Upper lobe of left lung (tissue), 6 donors: ENCODE measurements around the gene RAI1. TPM values are rescaled to one million over a fixed set of nuclear protein-coding genes. Genes with fewer than 3 reads are reported as not detected.
A peak's percentile ranks its signal among the peaks of the same experiment; 100 is the strongest.

ENCODE experiments used
- ATAC-seq, 2 donors: fragments of 200-7000 bp; cut with Tn5 transposase; one replicate each; pipeline ENCODE4 v1.9.1; 2022; ENCODE audit warnings: mild to moderate bottlenecking in 2 of 2, moderate library complexity in 2 of 2; ENCODE audit not compliant: low FRiP score in 2 of 2
- DNase-seq, 2 donors: peaks; one replicate each; pipeline ENCODE4 v3.0.0-alpha.2; 2019 to 2020
- H3K27ac ChIP-seq, 4 donors: fragments of 200-600 bp; sonication (generic); one replicate each; pipeline ENCODE4 v1.5.1; 2016 to 2019
- H3K27me3 ChIP-seq, 4 donors: fragments of 200-600 bp; sonication (generic); one replicate each; pipeline ENCODE4 v1.5.1; 2017 to 2019
- H3K36me3 ChIP-seq, 4 donors: fragments of 200-600 bp; sonication (generic); one replicate each; pipeline ENCODE4 v1.5.1; 2016 to 2019
- H3K4me1 ChIP-seq, 4 donors: fragments of 200-600 bp; sonication (generic); one replicate each; pipeline ENCODE4 v1.5.1; 2018 to 2019
- H3K4me3 ChIP-seq, 4 donors: fragments of 200-600 bp; sonication (generic); one replicate each; pipeline ENCODE4 v1.5.1; 2017 to 2019; ENCODE audit warnings: mild to moderate bottlenecking in 2 of 4, moderate library complexity in 1 of 4
- H3K9me3 ChIP-seq, 4 donors: fragments of 200-600 bp; sonication (generic); one replicate each; pipeline ENCODE4 v1.5.1; 2018 to 2019
- EP300 ChIP-seq, 4 donors: sonication (generic); formaldehyde crosslinking; IDR thresholded peaks; one replicate each; pipeline ENCODE4 v1.5.1; 2017; ENCODE audit warnings: antibody characterized with exemption in 4 of 4, control low read depth in 2 of 4
- POLR2A ChIP-seq, 4 donors: fragments of 450-650 bp; IDR thresholded peaks; one replicate each; pipeline ENCODE4 v1.5.1; 2016 to 2017; ENCODE audit warnings: antibody characterized with exemption in 4 of 4, mild to moderate bottlenecking in 2 of 4
- POLR2AphosphoS5 ChIP-seq, 2 donors: sonication (generic); formaldehyde crosslinking; IDR thresholded peaks; one replicate each; pipeline ENCODE4 v1.5.1; 2017; ENCODE audit warnings: antibody characterized with exemption in 2 of 2
- whole genome bisulfite sequencing, 2 donors: methylation state at CpG; one replicate each; pipeline ENCODE4 v1.1.5; 2017 to 2018; 5-methylcytosine and 5-hydroxymethylcytosine counted together
- total RNA-seq, 6 donors: library from RNA; depleted of rRNA in 4 of 6; stranded (reverse); fragments of >200 nt in 4 of 6; gene quantifications; one replicate each; pipeline versions ENCODE4 v1.1.0 to v1.2.1, GENCODE V29; 2016 to 2021
- TF ChIP-seq, protein P1 (sequence below), 6 experiments: fragments of 450-650 bp in 4 of 6; fragments of 200-600 bp in 2 of 6; sonication (generic) in 2 of 6; IDR thresholded peaks; one replicate each; pipeline ENCODE4 v1.5.1; 2016 to 2019; ENCODE audit warnings: antibody characterized with exemption in 6 of 6
- donor health status: DM: no; HTN: no; CAD: no; lungs with moderate emphysema.
- donor health status: DM: no; HTN: yes; CAD: no; lungs with severe emphysema.

RAI1 gene
- total RNA-seq, 6 donors from 2014 or later = 33.8 to 76.6 (median 41.2) TPM

DNA sequence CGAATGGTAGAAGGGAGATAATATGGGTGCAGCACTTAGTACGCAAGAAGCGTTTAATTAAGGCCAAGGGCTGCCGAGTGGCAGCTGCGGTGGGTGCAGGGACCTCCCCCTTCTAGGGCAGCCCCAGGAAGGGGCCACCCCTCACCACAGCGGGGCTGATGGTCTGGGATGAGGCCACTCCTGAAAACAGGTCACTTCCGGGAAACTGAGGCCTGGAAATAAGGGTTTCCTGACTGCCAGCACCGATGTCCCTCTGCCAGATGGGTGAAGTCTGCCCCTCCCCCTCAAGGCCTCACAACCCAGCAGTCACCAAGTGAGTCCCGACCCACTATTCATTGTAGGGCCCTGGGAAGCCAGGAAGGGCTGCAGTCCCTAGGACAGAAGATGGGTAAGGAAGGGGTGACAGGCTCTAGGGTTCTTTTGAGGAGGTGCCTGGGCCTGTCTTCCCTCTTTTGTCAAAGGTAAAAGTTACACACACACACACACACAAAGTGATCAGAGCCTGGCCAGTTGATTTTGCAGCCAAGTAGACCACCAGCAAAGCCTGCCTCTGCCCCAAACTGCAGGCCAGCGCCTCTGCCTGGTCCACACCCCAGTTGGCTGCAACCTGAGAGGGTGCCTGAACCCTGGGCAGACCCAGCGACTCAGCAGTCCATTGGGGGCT is 143.0 kb downstream of the RAI1 start:
- Histone ChIP-seq H3K27ac (peak overlapping the region; percentile 61 to 91 (median 84)), H3K9me3 (no peaks in the 10 kb centered on the region), H3K36me3 (peaks cover 3 to 16% (median 8%) of the 10 kb centered on the region in 4 donors), H3K4me1 (peaks cover 57 to 84% (median 72%) of the 10 kb centered on the region in 4 donors), H3K27me3 (no peaks in the 10 kb centered on the region), H3K4me3 (peak overlapping the region in 3 of 4 donors; percentile 41 to 68 (median 54))
- TF ChIP-seq POLR2AphosphoS5 (IDR thresholded peaks at IDR 0.05) (no peak), EP300 (IDR thresholded peaks at IDR 0.05) (no peak), POLR2A (IDR thresholded peaks at IDR 0.05) (no peak)
- TF ChIP-seq, protein P1, sequence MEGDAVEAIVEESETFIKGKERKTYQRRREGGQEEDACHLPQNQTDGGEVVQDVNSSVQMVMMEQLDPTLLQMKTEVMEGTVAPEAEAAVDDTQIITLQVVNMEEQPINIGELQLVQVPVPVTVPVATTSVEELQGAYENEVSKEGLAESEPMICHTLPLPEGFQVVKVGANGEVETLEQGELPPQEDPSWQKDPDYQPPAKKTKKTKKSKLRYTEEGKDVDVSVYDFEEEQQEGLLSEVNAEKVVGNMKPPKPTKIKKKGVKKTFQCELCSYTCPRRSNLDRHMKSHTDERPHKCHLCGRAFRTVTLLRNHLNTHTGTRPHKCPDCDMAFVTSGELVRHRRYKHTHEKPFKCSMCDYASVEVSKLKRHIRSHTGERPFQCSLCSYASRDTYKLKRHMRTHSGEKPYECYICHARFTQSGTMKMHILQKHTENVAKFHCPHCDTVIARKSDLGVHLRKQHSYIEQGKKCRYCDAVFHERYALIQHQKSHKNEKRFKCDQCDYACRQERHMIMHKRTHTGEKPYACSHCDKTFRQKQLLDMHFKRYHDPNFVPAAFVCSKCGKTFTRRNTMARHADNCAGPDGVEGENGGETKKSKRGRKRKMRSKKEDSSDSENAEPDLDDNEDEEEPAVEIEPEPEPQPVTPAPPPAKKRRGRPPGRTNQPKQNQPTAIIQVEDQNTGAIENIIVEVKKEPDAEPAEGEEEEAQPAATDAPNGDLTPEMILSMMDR (IDR thresholded peaks at IDR 0.05) = no peak
- WGBS, 2 donors = 19 to 37% methylated on average over 2 to 11 of the region's 11 CpGs
- no peak for ATAC-seq
- peak in 1 of 2 donors; percentile 39 for DNase-seq

DNA sequence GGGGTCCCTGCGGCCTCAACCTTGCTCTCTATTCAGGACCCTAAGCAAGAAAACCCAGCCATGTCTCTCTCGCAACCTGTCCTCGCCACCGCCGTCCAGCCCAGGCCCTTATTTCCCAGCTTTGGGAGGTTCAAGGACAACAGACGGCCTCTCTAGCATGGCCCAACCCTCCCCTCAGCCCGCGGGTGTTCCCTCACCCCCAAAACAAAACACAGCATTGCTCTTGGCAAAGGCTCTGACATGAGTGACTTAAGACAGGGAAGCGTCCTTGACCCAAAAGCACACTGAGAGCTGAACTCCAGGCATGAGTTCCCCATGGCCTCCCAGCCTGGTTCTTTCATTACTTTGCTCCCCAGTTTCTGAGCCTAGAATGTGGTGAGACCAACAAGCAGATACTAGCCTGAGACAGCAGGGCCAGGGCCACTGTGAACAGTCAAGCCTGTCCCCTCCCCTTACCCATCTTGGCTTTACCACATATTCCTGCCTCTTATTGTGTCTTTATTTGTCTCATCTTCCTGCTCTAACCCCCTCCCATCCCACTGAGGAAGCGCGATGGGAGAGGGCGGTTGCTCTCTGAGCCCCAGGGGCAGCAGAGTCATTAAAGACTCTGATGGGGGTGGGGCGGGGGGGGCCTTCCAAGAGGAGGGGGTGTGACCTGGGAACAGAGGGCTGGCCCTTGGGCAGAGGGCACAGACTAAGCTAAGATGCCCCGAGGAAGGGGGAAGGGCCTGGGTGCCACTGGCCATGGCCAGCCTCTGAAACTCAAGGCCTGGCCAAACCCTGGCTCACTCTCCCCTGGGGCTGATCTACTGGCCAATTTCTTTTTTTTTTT is 143.7 kb downstream of the RAI1 start:
- Histone ChIP-seq H3K4me1 (peaks cover 50 to 82% (median 66%) of the 10 kb centered on the region in 4 donors), H3K9me3 (no peaks in the 10 kb centered on the region), H3K27ac (peak overlapping the region; percentile 61 to 91 (median 84)), H3K36me3 (peaks cover 0 to 9% (median 3%) of the 10 kb centered on the region in 4 donors), H3K27me3 (no peaks in the 10 kb centered on the region), H3K4me3 (peak overlapping the region in 1 of 4 donors; percentile 68)
- WGBS, 2 donors = 32 to 38% methylated on average over 14 of the region's 14 CpGs
- no peak for ATAC-seq
- TF ChIP-seq POLR2AphosphoS5 (IDR thresholded peaks at IDR 0.05) = no peak
- TF ChIP-seq, protein P1 (IDR thresholded peaks at IDR 0.05) = no peak
- no peak for TF ChIP-seq POLR2A (IDR thresholded peaks at IDR 0.05)
- no peak for TF ChIP-seq EP300 (IDR thresholded peaks at IDR 0.05)
- peak; percentile 57 to 67 for DNase-seq

- peaks cover 0 to 4% (median under 1%) of the 10 kb centered on the region in 4 donors for H3K36me3 ChIP-seq
- H3K4me1 ChIP-seq = peaks cover 53 to 82% (median 59%) of the 10 kb centered on the region in 4 donors
- no peaks in the 10 kb centered on the region for H3K27me3 ChIP-seq
- WGBS, 2 donors = 72 to 91% methylated on average over 2 of the region's 2 CpGs
- ATAC-seq (no peak), DNase-seq (no peak)
- no peaks in the 10 kb centered on the region for H3K9me3 ChIP-seq
- TF ChIP-seq, protein P1 (IDR thresholded peaks at IDR 0.05) = no peak
- no peak for TF ChIP-seq POLR2AphosphoS5 (IDR thresholded peaks at IDR 0.05)
- no peak for TF ChIP-seq POLR2A (IDR thresholded peaks at IDR 0.05)
- no peak for TF ChIP-seq EP300 (IDR thresholded peaks at IDR 0.05)
- H3K4me3 ChIP-seq = no peak overlapping the region
- peak overlapping the region in 2 of 4 donors; percentile 2 to 86 for H3K27ac ChIP-seq
Observed at GRCh38 chr17:17826342-17826713, 145.1 kb downstream of the RAI1 start.

DNA sequence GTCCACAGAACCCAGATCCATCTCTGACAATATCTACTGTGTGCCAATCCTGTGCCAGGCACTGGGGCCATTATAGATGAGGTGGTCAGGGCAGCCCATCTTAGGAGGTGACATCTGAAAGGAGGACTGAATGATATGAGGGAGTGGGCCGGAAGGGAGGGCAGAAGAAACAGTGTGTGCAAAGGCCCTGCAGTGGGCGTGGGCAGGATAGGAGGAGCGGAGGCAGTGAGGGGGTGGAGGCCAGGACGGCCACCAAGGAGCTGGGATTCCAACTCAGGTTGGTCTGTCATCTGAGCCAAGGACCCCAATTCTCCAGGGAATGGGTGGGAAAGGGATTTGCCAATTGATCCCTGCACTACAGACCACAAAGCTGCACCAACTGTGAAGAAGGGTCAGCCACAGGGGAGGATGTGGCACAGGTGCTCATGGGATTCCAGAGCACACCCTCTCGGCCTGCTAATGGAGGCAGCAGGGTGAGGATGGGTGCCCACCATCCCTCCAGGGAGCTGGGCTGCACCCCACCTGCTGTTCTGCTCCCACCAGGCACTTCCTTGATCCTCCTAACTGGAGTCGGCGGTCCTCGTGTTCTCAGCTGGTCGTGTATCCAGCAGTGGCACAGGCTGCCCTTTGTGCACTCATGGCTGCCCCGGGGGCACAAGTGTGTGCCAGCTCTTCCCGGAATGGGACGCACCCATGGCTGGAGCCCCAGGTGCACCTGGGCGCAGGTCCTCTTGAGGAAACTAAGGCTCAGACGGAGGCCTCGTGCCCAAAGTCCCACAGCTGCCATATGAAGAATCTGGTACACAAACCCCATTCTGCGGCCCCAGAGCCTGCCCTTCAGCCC is 145.9 kb downstream of the RAI1 start:
- no peaks in the 10 kb centered on the region for H3K9me3 ChIP-seq
- H3K36me3 ChIP-seq = peaks cover 0 to 13% (median 1%) of the 10 kb centered on the region in 4 donors
- 98 to 99% methylated on average over 5 to 11 of the region's 16 CpGs for WGBS, 2 donors
- no peak for TF ChIP-seq POLR2A (IDR thresholded peaks at IDR 0.05)
- DNase-seq = peak in 1 of 2 donors; percentile 46
- ATAC-seq = no peak
- peak overlapping the region in 2 of 4 donors; percentile 2 to 86 for H3K27ac ChIP-seq
- H3K27me3 ChIP-seq = no peaks in the 10 kb centered on the region
- peaks cover 45 to 82% (median 58%) of the 10 kb centered on the region in 4 donors for H3K4me1 ChIP-seq
- H3K4me3 ChIP-seq = no peak overlapping the region
